Gastroesophageal sphincter (tissue), 4 donors: Measurements from ENCODE around the gene EHBP1. TPM values are rescaled to one million over a fixed set of nuclear protein-coding genes. Genes with fewer than 3 reads are reported as not detected.
A peak's percentile ranks its signal among the peaks of the same experiment; 100 is the strongest.

Experiments
- ATAC-seq: fragments of 150-250 bp; one replicate; pipeline ENCODE4 v1.9.1; 2016; ENCODE audit warnings: mild to moderate bottlenecking, moderate library complexity
- H3K27ac ChIP-seq, 4 donors: fragments of 200-600 bp; sonication (generic) in 3 of 4; 1 replicate in 3 of 4; 2 replicates in 1 of 4; pipeline ENCODE4 v1.5.1; 2016 to 2019
- H3K27me3 ChIP-seq: fragments of 200-600 bp; sonication (generic); one replicate; pipeline ENCODE4 v1.5.1; 2019
- H3K36me3 ChIP-seq, 2 donors: fragments of 200-600 bp; sonication (generic); one replicate each; pipeline ENCODE4 v1.5.1; 2019; ENCODE audit warnings: control low read depth in 1 of 2
- H3K4me1 ChIP-seq, 3 donors: fragments of 200-600 bp; sonication (generic); 1 replicate in 2 of 3; 2 replicates in 1 of 3; pipeline ENCODE4 v1.5.1; 2016 to 2019; ENCODE audit warnings: control low read depth in 2 of 3
- H3K4me3 ChIP-seq, 2 donors: fragments of 200-600 bp; sonication (generic); one replicate each; pipeline ENCODE4 v1.5.1; 2019; ENCODE audit warnings: mild to moderate bottlenecking in 1 of 2, moderate library complexity in 1 of 2
- H3K9me3 ChIP-seq, 3 donors: fragments of 200-600 bp; sonication (generic); one replicate each; pipeline ENCODE4 v1.5.1; 2017 to 2019; ENCODE audit warnings: control low read depth in 2 of 3
- CTCF ChIP-seq, 4 experiments: fragments of 200-600 bp in 2 of 4; fragments of 450-650 bp in 2 of 4; sonication (generic) in 1 of 4; IDR thresholded peaks; one replicate each; pipeline ENCODE4 v1.5.1; 2017 to 2019; ENCODE audit warnings: antibody characterized with exemption in 4 of 4, mild to moderate bottlenecking in 2 of 4, moderate library complexity in 2 of 4
- EP300 ChIP-seq: sonication (generic); formaldehyde crosslinking; IDR thresholded peaks from one replicate; pipeline ENCODE4 v1.6.1; 2017; ENCODE audit warnings: antibody characterized with exemption, mild to moderate bottlenecking
- POLR2A ChIP-seq, 2 donors: fragments of 450-650 bp; IDR thresholded peaks; one replicate each; pipeline ENCODE4 v1.6.1; 2017; ENCODE audit warnings: antibody characterized with exemption in 2 of 2, mild to moderate bottlenecking in 2 of 2, moderate library complexity in 1 of 2
- POLR2AphosphoS5 ChIP-seq: sonication (generic); formaldehyde crosslinking; IDR thresholded peaks from one replicate; pipeline ENCODE4 v1.6.1; 2017; ENCODE audit warnings: antibody characterized with exemption
- WGBS, 2 donors: methylation state at CpG; one replicate each; pipeline ENCODE4 v1.1.5; 2018; ENCODE audit warnings: low coverage in 1 of 2; 5-methylcytosine and 5-hydroxymethylcytosine counted together
- total RNA-seq, 4 donors: library from RNA; depleted of rRNA; stranded (reverse); fragments of >200 nt; gene quantifications; one replicate each; pipeline ENCODE4 v1.1.0, GENCODE V29; 2016

Gene EHBP1
- total RNA-seq, 4 donors from 2014 or later = 82.4 to 159 (median 146) TPM

GRCh38 chr2:63055226-63056106 is 350.0 kb downstream of the EHBP1 start:
- Histone ChIP-seq H3K4me3 (peak overlapping the region in 1 of 2 donors; percentile 29), H3K9me3 (peaks cover 0 to 14% (median 0%) of the 10 kb centered on the region in 3 donors), H3K27ac (no peak overlapping the region), H3K4me1 (peaks cover 2 to 81% (median 39%) of the 10 kb centered on the region in 3 donors), H3K36me3 (no peaks in the 10 kb centered on the region), H3K27me3 (peaks cover 100% of the 10 kb centered on the region)
- WGBS, 2 donors = 17 to 30% methylated on average over 2 to 6 of the region's 63 CpGs
- TF ChIP-seq POLR2AphosphoS5 (no peak), CTCF (IDR thresholded peaks at IDR 0.05) (no peak), POLR2A (IDR thresholded peaks at IDR 0.05) (no peak), EP300 (no peak)
- no peak for ATAC-seq

GRCh38 chr2:63056107-63057050 is 350.9 kb downstream of the EHBP1 start:
- no peak for ATAC-seq
- H3K4me1 ChIP-seq = peaks cover 2 to 72% (median 39%) of the 10 kb centered on the region in 3 donors
- peaks cover 100% of the 10 kb centered on the region for H3K27me3 ChIP-seq
- H3K9me3 ChIP-seq = peaks cover 0 to 14% (median 0%) of the 10 kb centered on the region in 3 donors
- no peaks in the 10 kb centered on the region for H3K36me3 ChIP-seq
- WGBS, 2 donors = 16% methylated on average over 8 to 22 of the region's 49 CpGs
- H3K4me3 ChIP-seq = no peak overlapping the region
- no peak overlapping the region for H3K27ac ChIP-seq
- TF ChIP-seq POLR2A (IDR thresholded peaks at IDR 0.05) (no peak), CTCF (IDR thresholded peaks at IDR 0.05) (no peak), POLR2AphosphoS5 (no peak), EP300 (no peak)

GRCh38 chr2:63057249-63058143 is 352.0 kb downstream of the EHBP1 start:
- Histone ChIP-seq H3K27ac (no peak overlapping the region), H3K36me3 (no peaks in the 10 kb centered on the region), H3K27me3 (peaks cover 100% of the 10 kb centered on the region), H3K4me1 (peaks cover 2 to 68% (median 39%) of the 10 kb centered on the region in 3 donors), H3K4me3 (no peak overlapping the region), H3K9me3 (peaks cover 0 to 14% (median 0%) of the 10 kb centered on the region in 3 donors)
- 9 to 20% methylated on average over 21 to 25 of the region's 35 CpGs for WGBS, 2 donors
- TF ChIP-seq EP300 = no peak
- no peak for TF ChIP-seq POLR2A (IDR thresholded peaks at IDR 0.05)
- no peak for TF ChIP-seq CTCF (IDR thresholded peaks at IDR 0.05)
- TF ChIP-seq POLR2AphosphoS5 = no peak
- ATAC-seq = no peak

GRCh38 chr2:63058144-63058920 is 352.8 kb downstream of the EHBP1 start:
- no peak overlapping the region for H3K27ac ChIP-seq
- H3K9me3 ChIP-seq = peaks cover 0 to 14% (median 0%) of the 10 kb centered on the region in 3 donors
- H3K27me3 ChIP-seq = peaks cover 100% of the 10 kb centered on the region
- no peak for TF ChIP-seq EP300
- TF ChIP-seq POLR2AphosphoS5 = peak; percentile 45
- TF ChIP-seq CTCF (IDR thresholded peaks at IDR 0.05) = no peak
- TF ChIP-seq POLR2A (IDR thresholded peaks at IDR 0.05) = no peak
- H3K36me3 ChIP-seq = no peaks in the 10 kb centered on the region
- peaks cover 2 to 67% (median 39%) of the 10 kb centered on the region in 3 donors for H3K4me1 ChIP-seq
- peak overlapping the region in 1 of 2 donors; percentile 29 for H3K4me3 ChIP-seq
- ATAC-seq = no peak
- 7 to 10% methylated on average over 16 to 31 of the region's 35 CpGs for WGBS, 2 donors
